GM12872 (cell line): ENCODE results near the gene HNRNPH1.

Experiments used
- CTCF ChIP-seq: IDR thresholded peaks from 3 replicates; pipeline ENCODE4 v1.5.1; 2011; ENCODE audit warnings: low read depth, mild to moderate bottlenecking, low read length, moderate library complexity; ENCODE audit not compliant: insufficient read depth

The HNRNPH1 gene

GRCh38 chr5:179614745-179615144, 8.7 kb downstream of the HNRNPH1 start:
- no peak for TF ChIP-seq CTCF

- TF ChIP-seq CTCF, result no peak
These were observed 9.9 kb downstream of the HNRNPH1 start for GRCh38 chr5:179613460-179614071.

GRCh38 chr5:179612577-179613459, 10.7 kb downstream of the HNRNPH1 start:
- TF ChIP-seq CTCF, result no peak

- no peak for TF ChIP-seq CTCF
These were observed 12.6 kb downstream of the HNRNPH1 start for GRCh38 chr5:179610903-179611265.

GRCh38 chr5:179610109-179610902, 13.2 kb downstream of the HNRNPH1 start:
- TF ChIP-seq CTCF, result no peak

GRCh38 chr5:179609834-179610108, 13.7 kb downstream of the HNRNPH1 start:
- TF ChIP-seq CTCF, result no peak

- TF ChIP-seq CTCF, result no peak
These were observed 15.3 kb downstream of the HNRNPH1 start for GRCh38 chr5:179608131-179608581.
